ENCODE measurements around the gene LDAF1. TPM values are rescaled to one million over a fixed set of nuclear protein-coding genes. Genes with fewer than 3 reads are reported as not detected.
"Not testable (repeated sequence)": the region's sequence is repeated elsewhere in the genome, so short reads cannot be mapped to it uniquely, and the experiment has no call there.

Gene LDAF1
- total RNA-seq, 1 experiment from 2014 or later, result 50.1 TPM

DNA sequence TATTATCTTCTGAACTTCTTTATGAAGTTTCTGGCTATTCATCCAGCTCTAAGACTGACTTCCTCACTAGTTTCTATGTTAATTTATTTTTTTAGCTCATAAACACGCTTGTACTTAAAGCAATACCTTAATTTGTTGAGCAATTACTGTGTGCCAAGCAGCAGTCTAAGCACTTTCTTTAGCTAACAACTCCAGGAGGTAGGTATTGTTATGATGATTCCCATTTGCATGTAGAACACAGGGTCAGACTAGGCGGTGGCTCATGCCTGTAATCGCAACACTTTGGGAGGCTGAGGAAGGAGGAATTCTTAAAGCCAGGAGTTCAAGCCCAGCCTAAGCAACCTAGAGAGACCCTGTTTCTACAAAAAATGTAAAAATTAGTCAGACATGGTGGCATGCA, 27.7 kb upstream of the LDAF1 start:
- TF ChIP-seq, protein P1, sequence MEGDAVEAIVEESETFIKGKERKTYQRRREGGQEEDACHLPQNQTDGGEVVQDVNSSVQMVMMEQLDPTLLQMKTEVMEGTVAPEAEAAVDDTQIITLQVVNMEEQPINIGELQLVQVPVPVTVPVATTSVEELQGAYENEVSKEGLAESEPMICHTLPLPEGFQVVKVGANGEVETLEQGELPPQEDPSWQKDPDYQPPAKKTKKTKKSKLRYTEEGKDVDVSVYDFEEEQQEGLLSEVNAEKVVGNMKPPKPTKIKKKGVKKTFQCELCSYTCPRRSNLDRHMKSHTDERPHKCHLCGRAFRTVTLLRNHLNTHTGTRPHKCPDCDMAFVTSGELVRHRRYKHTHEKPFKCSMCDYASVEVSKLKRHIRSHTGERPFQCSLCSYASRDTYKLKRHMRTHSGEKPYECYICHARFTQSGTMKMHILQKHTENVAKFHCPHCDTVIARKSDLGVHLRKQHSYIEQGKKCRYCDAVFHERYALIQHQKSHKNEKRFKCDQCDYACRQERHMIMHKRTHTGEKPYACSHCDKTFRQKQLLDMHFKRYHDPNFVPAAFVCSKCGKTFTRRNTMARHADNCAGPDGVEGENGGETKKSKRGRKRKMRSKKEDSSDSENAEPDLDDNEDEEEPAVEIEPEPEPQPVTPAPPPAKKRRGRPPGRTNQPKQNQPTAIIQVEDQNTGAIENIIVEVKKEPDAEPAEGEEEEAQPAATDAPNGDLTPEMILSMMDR (IDR thresholded peaks at IDR 0.05; ENCODE audit: unreplicated experiment), result no peak
- CTCF ChIA-PET, result interaction anchor here (0.8 kb wide), 1 partner anchor 1814 kb away, joined by 3 read pairs; no protein-coding TSS in a partner anchor
- BruUV-seq (replicated peaks), result no TSS peak
- no peaks in the 10 kb centered on the region for H3K36me3 Mint-ChIP-seq (ENCODE audit: insufficient read depth, unreplicated experiment)
- no peak for DNase-seq
- no peaks in the 10 kb centered on the region for H3K4me1 Mint-ChIP-seq (ENCODE audit: low read depth, unreplicated experiment)
- H3K27ac Mint-ChIP-seq (ENCODE audit: unreplicated experiment), result no peak overlapping the region
- H3K27me3 Mint-ChIP-seq (ENCODE audit: unreplicated experiment), result peaks cover 65% of the 10 kb centered on the region
- no peaks in the 10 kb centered on the region for H3K9me3 Mint-ChIP-seq (ENCODE audit: low read depth, unreplicated experiment)
- no peak overlapping the region for H3K4me3 Mint-ChIP-seq (ENCODE audit: low read depth, unreplicated experiment)
- intact Hi-C loops (cut with micrococcal nuclease; ENCODE audit: unreplicated experiment), result no loop called here

DNA sequence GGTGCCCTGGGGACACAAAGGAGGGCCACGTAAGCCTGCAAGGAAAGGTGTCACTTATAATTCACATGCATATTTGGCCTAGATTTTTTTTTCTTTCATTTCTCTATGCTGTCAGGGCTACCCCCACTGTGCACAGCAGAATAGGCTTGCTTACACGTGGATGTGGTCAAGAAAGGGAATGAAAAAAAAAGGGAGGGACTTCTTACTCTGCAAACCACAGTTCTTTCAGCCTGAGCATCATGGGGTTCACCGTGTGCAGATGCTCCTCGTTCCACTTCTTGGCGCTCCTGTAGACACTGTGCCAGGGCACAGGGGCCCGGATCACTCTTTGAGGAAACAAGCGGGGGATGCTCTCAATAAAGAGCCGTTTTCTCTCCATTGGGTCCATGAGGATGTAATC, 24.4 kb upstream of the LDAF1 start:
- H3K4me1 Mint-ChIP-seq (ENCODE audit: low read depth, unreplicated experiment), result no peaks in the 10 kb centered on the region
- BruUV-seq (replicated peaks), result no TSS peak
- H3K36me3 Mint-ChIP-seq (ENCODE audit: insufficient read depth, unreplicated experiment), result no peaks in the 10 kb centered on the region
- TF ChIP-seq, protein P1 (IDR thresholded peaks at IDR 0.05; ENCODE audit: unreplicated experiment), result no peak
- no peak overlapping the region for H3K27ac Mint-ChIP-seq (ENCODE audit: unreplicated experiment)
- no peaks in the 10 kb centered on the region for H3K9me3 Mint-ChIP-seq (ENCODE audit: low read depth, unreplicated experiment)
- CTCF ChIA-PET, result no interaction called here
- H3K27me3 Mint-ChIP-seq (ENCODE audit: unreplicated experiment), result peaks cover 59% of the 10 kb centered on the region
- no peak for DNase-seq
- no peak overlapping the region for H3K4me3 Mint-ChIP-seq (ENCODE audit: low read depth, unreplicated experiment)
- intact Hi-C loops (cut with micrococcal nuclease; ENCODE audit: unreplicated experiment), result no loop called here

DNA sequence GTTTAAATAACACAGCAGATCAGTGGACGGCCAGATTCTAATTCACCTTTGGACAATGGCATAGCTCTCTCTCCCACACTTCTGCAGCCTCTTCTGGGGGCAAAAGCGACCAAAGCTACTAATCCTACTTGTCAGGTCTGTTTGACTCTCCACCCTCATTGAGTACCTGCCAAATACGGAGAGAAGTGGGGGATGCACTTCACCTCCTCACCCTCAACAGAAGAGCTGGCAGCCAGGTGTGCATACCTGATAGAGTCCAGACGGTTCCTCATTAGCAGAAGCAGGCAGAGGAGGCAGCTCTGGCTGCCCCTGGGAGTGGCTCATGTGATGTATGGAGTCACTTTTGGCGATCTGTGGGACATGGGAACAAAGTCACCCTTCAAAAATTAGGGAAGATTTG, 12.7 kb upstream of the LDAF1 start:
- no peaks in the 10 kb centered on the region for H3K9me3 Mint-ChIP-seq (ENCODE audit: low read depth, unreplicated experiment)
- H3K4me1 Mint-ChIP-seq (ENCODE audit: low read depth, unreplicated experiment), result peaks cover 6% of the 10 kb centered on the region
- peaks cover 50% of the 10 kb centered on the region for H3K27me3 Mint-ChIP-seq (ENCODE audit: unreplicated experiment)
- no peak overlapping the region for H3K27ac Mint-ChIP-seq (ENCODE audit: unreplicated experiment)
- CTCF ChIA-PET, result interaction anchor here (0.5 to 0.7 kb wide), 2 partner anchors 12 to 17 kb away, joined by 3 read pairs; no protein-coding TSS in a partner anchor
- TF ChIP-seq, protein P1 (IDR thresholded peaks at IDR 0.05; ENCODE audit: unreplicated experiment), result no peak
- no peak overlapping the region for H3K4me3 Mint-ChIP-seq (ENCODE audit: low read depth, unreplicated experiment)
- DNase-seq, result no peak
- intact Hi-C loops (cut with micrococcal nuclease; ENCODE audit: unreplicated experiment), result no loop called here
- BruUV-seq (replicated peaks), result no TSS peak
- H3K36me3 Mint-ChIP-seq (ENCODE audit: insufficient read depth, unreplicated experiment), result no peaks in the 10 kb centered on the region

DNA sequence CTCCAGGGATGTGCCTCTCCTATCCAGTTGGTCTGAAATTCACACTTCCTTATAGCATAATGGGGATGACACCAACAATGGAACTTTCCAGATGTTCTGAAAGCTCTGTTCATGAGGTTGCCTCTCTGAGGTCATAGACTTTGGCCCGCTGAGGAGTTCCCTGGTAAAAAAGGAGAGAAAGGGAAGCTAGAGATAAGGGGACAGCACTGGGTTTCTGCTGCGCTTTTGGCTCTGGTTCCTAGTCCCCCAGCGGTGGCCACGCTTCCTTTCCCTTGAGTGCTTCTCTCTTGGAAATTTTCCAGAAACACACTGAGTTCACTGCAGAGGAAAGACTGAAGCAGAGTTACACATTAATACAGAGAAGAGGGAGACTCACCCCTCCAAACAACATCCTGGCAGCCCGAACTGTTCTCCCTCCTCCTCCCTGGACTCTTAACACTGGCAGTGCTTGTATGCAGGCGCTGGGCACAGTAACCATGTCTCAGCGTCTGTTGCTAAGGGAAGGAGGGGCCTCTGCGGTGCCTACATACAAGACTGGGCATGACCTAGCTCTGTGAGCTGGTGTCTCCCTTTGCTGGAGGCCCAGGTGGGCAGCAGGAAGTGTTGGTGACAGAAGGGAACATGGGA, 8.0 kb upstream of the LDAF1 start, which contains the start of gene DNAH3:
TSS of gene DNAH3 (minus strand) at position 472 of the 627 bp plus-strand sequence. CDS start 527 bp downstream, outside the sequence.
- no TSS peak for BruUV-seq (replicated peaks)
- Mint-ChIP-seq H3K27me3 (ENCODE audit: unreplicated experiment) (peaks cover 27% of the 10 kb centered on the region), H3K4me3 (ENCODE audit: low read depth, unreplicated experiment) (peak within 1 kb of the TSS; percentile 31), H3K4me1 (ENCODE audit: low read depth, unreplicated experiment) (peaks cover 10% of the 10 kb centered on the region), H3K27ac (ENCODE audit: unreplicated experiment) (no peak within 1 kb of the TSS), H3K9me3 (ENCODE audit: low read depth, unreplicated experiment) (no peaks in the 10 kb centered on the region), H3K36me3 (ENCODE audit: insufficient read depth, unreplicated experiment) (no peaks in the 10 kb centered on the region)
- CTCF ChIA-PET, result no interaction called here
- TF ChIP-seq, protein P1 (IDR thresholded peaks at IDR 0.05; ENCODE audit: unreplicated experiment), result no peak
- peak; percentile 54 for DNase-seq
- intact Hi-C loops (cut with micrococcal nuclease; ENCODE audit: unreplicated experiment), result no loop called here

DNA sequence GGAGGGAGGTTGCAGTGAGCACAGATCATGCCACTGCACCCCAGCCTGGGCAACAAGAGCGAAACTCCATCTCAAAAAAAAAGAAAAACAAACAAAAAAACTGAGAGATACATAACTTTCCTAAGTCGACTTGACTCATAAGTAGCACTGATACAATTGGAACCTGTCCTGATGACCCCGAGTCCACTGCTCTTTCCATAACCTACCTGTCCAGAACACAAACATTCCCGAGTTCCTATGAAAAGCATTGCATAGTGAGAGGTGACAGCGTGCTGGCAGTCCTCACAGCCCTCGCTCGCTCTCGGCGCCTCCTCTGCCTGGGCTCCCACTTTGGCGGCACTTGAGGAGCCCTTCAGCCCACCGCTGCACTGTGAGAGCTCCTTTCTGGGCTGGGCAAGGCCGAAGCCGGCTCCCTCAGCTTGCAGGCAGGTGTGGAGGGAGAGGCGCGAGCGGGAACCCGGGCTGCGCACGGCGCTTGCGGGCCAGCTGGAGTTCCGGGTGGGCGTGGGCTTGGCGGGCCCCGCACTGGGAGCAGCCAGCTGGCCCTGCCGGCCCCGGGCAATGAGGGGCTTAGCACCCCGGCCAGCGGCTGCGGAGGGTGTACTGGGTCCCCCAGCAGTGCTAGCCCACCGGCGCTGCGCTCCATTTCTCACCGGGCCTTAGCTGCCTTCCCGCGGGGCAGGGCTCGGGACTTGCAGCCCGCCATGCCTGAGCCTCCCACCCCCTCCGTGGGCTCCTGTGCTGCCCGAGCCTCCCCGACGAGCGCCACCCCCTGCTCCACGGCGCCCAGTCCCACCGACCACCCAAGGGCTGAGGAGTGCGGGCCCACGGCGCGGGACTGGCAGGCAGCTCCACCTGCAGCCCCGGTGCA, 6.1 kb upstream of the LDAF1 start:
- H3K27ac Mint-ChIP-seq (ENCODE audit: unreplicated experiment); H3K27me3 Mint-ChIP-seq (ENCODE audit: unreplicated experiment); BruUV-seq (replicated peaks); H3K9me3 Mint-ChIP-seq (ENCODE audit: low read depth, unreplicated experiment); H3K4me3 Mint-ChIP-seq (ENCODE audit: low read depth, unreplicated experiment); intact Hi-C loops (cut with micrococcal nuclease; ENCODE audit: unreplicated experiment); H3K36me3 Mint-ChIP-seq (ENCODE audit: insufficient read depth, unreplicated experiment); DNase-seq: not testable (repeated sequence)
- CTCF ChIA-PET, result interaction anchor here (0.6 kb wide), 1 partner anchor 114 kb away, joined by 3 read pairs; no protein-coding TSS in a partner anchor
- H3K4me1 Mint-ChIP-seq (ENCODE audit: low read depth, unreplicated experiment), result peaks cover 20% of the 10 kb centered on the region

DNA sequence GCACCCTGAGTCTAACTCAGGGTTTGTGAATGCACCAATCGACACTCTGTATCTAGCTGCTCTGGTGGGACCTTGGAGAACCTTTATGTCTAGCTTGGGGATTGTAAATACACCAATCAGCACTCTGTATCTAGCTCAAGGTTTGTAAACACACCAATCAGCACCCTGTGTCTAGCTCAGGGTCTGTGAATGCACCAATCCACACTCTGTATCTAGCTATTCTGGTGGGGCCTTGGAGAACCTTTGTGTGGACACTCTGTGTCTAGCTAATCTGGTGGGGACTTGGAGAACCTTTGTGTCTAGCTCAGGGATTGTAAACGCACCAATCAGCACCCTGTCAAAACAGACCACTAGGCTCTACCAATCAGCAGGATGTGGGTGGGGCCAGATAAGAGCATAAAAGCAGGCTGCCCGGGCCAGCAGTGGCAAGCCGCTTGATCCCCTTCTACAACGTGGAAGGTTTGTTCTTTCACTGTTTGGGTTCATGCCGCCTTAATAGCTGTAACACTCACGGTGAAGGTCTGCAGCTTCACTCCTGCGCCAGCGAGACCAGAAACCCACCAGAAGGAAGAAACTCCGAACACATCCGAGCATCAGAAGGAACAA, 5.2 kb upstream of the LDAF1 start:
- H3K36me3 Mint-ChIP-seq (ENCODE audit: insufficient read depth, unreplicated experiment); H3K27ac Mint-ChIP-seq (ENCODE audit: unreplicated experiment); H3K4me3 Mint-ChIP-seq (ENCODE audit: low read depth, unreplicated experiment); intact Hi-C loops (cut with micrococcal nuclease; ENCODE audit: unreplicated experiment); H3K9me3 Mint-ChIP-seq (ENCODE audit: low read depth, unreplicated experiment); DNase-seq; H3K27me3 Mint-ChIP-seq (ENCODE audit: unreplicated experiment); BruUV-seq (replicated peaks): not testable (repeated sequence)
- CTCF ChIA-PET, result interaction anchor here (0.6 to 1.2 kb wide), 2 partner anchors 148 to 1875 kb away, joined by 3 to 5 read pairs; no protein-coding TSS in a partner anchor
- peaks cover 20% of the 10 kb centered on the region for H3K4me1 Mint-ChIP-seq (ENCODE audit: low read depth, unreplicated experiment)
